Measurements from ENCODE around the gene SORBS1. TPM values are rescaled to one million over a fixed set of nuclear protein-coding genes. Genes with fewer than 3 reads are reported as not detected.

Gene SORBS1
- total and polyA plus RNA-seq, 9 of the 15 experiments (the other 6 are each of a cell fraction or from before 2014, with no cell fraction given) = 2.0 to 13.3 (median 6.5) TPM

DNA sequence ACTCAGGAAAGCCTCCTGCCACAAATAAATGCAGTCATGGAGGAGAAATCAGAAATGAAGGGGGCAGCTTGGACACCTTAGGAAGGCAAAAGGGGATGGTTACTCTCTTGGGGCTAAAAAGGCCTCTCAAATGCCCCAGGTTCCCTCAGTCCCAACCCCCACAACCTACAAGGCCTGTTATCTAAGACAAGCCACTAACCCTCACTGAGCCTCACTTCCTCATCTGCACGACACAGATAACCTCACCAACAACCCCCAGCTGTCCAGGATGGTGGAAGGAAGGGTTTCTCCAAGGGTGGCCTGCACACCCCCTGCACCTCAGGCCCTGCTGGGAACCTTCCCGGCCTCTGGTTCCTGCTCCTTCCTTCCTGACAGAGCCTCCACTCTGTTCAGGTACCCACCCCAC is 29.2 kb downstream of the SORBS1 start (continued):
- TF ChIP-seq, protein P1, sequence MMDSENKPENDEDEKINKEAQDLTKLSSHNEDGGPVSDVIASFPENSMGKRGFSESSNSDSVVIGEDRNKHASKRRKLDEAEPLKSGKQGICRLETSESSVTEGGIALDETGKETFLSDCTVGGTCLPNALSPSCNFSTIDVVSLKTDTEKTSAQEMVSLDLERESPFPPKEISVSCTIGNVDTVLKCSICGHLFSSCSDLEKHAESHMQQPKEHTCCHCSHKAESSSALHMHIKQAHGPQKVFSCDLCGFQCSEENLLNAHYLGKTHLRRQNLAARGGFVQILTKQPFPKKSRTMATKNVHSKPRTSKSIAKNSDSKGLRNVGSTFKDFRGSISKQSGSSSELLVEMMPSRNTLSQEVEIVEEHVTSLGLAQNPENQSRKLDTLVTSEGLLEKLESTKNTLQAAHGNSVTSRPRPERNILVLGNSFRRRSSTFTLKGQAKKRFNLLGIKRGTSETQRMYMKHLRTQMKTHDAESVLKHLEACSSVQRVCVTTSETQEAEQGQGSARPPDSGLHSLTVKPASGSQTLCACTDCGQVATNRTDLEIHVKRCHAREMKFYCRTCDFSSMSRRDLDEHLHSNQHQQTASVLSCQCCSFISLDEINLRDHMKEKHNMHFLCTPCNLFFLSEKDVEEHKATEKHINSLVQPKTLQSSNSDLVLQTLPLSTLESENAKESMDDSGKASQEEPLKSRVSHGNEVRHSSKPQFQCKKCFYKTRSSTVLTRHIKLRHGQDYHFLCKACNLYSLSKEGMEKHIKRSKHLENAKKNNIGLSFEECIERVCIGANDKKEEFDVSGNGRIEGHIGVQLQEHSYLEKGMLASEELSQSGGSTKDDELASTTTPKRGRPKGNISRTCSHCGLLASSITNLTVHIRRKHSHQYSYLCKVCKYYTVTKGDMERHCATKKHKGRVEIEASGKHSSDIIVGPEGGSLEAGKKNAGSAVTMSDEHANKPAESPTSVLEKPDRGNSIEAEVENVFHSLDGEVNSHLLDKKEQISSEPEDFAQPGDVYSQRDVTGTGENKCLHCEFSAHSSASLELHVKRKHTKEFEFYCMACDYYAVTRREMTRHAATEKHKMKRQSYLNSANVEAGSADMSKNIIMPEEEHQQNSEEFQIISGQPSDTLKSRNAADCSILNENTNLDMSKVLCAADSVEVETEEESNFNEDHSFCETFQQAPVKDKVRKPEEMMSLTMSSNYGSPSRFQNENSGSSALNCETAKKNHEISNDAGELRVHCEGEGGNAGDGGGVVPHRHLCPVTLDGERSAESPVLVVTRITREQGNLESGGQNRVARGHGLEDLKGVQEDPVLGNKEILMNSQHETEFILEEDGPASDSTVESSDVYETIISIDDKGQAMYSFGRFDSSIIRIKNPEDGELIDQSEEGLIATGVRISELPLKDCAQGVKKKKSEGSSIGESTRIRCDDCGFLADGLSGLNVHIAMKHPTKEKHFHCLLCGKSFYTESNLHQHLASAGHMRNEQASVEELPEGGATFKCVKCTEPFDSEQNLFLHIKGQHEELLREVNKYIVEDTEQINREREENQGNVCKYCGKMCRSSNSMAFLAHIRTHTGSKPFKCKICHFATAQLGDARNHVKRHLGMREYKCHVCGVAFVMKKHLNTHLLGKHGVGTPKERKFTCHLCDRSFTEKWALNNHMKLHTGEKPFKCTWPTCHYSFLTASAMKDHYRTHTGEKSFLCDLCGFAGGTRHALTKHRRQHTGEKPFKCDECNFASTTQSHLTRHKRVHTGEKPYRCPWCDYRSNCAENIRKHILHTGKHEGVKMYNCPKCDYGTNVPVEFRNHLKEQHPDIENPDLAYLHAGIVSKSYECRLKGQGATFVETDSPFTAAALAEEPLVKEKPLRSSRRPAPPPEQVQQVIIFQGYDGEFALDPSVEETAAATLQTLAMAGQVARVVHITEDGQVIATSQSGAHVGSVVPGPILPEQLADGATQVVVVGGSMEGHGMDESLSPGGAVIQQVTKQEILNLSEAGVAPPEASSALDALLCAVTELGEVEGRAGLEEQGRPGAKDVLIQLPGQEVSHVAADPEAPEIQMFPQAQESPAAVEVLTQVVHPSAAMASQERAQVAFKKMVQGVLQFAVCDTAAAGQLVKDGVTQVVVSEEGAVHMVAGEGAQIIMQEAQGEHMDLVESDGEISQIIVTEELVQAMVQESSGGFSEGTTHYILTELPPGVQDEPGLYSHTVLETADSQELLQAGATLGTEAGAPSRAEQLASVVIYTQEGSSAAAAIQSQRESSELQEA (IDR thresholded peaks at IDR 0.05; ENCODE audit: low read depth) = no peak
- TF ChIP-seq CBX2 (IDR thresholded peaks at IDR 0.05; ENCODE audit: insufficient read depth, low read length, poor library complexity, severe bottlenecking) (no peak), HDAC8 (tag; IDR thresholded peaks at IDR 0.05) (no peak), USF2 (CRISPR knock-in tag; IDR thresholded peaks at IDR 0.05) (no peak), ZNF174 (CRISPR knock-in tag; IDR thresholded peaks at IDR 0.05) (no peak), GATAD2B (IDR thresholded peaks at IDR 0.05; ENCODE audit: borderline replicate concordance) (peak; percentile 49; the same call in 1 of the 2 replicates), SMAD4 (CRISPR knock-in tag; conservative IDR thresholded peaks at IDR 0.05) (peak; percentile 64), ZEB2 (IDR thresholded peaks at IDR 0.05) (peak; percentile 75), TRIM24 (IDR thresholded peaks at IDR 0.05) (peak; percentile 97), ARNT (IDR thresholded peaks at IDR 0.05) (peak; percentile 85 to 94; a peak in 3 of 4 replicates), U2AF1 (optimal IDR thresholded peaks at IDR 0.05; ENCODE audit: low read depth, low read length) (no peak), TAL1 (IDR thresholded peaks at IDR 0.05) (peak; percentile 99), ZBTB7A (IDR thresholded peaks at IDR 0.05; ENCODE audit: borderline replicate concordance, control insufficient read depth, low read depth, low read length) (peak; percentile 63; the same call in 1 of the 2 replicates), MTA1 (IDR thresholded peaks at IDR 0.05; ENCODE audit: borderline replicate concordance) (peak; percentile 86), KLF13 (tag; IDR thresholded peaks at IDR 0.05; ENCODE audit: borderline replicate concordance, low read depth) (no peak), ZNF764 (CRISPR knock-in tag; IDR thresholded peaks at IDR 0.05; ENCODE audit: low read depth) (no peak), TCFL5 (CRISPR knock-in tag; conservative IDR thresholded peaks at IDR 0.05) (no peak), PPARD (CRISPR knock-in tag; IDR thresholded peaks at IDR 0.05) (no peak)
- TF ChIP-seq, protein P2, sequence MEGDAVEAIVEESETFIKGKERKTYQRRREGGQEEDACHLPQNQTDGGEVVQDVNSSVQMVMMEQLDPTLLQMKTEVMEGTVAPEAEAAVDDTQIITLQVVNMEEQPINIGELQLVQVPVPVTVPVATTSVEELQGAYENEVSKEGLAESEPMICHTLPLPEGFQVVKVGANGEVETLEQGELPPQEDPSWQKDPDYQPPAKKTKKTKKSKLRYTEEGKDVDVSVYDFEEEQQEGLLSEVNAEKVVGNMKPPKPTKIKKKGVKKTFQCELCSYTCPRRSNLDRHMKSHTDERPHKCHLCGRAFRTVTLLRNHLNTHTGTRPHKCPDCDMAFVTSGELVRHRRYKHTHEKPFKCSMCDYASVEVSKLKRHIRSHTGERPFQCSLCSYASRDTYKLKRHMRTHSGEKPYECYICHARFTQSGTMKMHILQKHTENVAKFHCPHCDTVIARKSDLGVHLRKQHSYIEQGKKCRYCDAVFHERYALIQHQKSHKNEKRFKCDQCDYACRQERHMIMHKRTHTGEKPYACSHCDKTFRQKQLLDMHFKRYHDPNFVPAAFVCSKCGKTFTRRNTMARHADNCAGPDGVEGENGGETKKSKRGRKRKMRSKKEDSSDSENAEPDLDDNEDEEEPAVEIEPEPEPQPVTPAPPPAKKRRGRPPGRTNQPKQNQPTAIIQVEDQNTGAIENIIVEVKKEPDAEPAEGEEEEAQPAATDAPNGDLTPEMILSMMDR (IDR thresholded peaks at IDR 0.05 in 2 of 3, conservative IDR thresholded peaks at IDR 0.05 in 1 of 3; ENCODE audit: insufficient read depth in 2 of 3, low read depth in 1 of 3, low read length in 3 of 3) = no peak
